ENCODE data around the gene ADAMTS3.

Gene ADAMTS3

DNA sequence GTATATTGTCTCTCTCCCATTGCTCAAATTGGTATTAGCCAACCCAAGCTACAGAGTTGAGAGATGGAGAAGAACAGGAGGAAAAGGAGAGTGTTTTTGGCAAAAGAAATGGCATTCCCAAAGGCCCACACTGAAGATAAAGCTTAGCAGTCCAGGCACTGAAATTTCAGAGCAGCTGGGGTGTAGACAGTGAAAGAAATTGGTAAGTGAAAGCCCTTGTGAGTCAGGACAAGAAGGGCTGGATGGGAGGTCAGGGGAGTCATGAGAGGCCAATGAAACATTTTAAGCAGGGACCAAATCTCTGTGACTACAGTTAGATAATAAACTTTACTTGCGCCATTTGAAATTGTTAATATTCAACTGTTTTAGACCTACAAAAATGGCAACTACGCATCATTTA, 177.7 kb downstream of the ADAMTS3 start:
- no peak for DNase-seq

DNA sequence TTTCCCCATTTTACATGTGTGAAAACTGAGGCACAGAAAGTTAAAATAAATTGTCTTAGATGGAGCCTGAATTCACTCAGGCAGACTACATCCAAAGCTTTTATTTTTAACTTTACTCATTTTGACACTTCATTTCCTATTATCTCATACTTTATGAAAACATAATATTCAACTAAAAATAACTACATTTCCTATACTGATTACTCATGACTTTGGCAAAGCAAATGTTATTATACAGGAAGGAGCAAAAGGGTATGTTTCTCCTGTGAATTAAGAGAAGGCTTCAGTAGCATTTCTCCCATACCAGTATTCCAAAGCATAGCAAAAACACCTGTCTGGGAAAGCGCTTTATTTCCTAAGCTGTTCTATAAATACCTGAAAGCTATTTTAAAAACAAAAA, 178.6 kb downstream of the ADAMTS3 start:
- DNase-seq: no peak

GRCh38 chr4:72388521-72388920, 180.5 kb downstream of the ADAMTS3 start:
- DNase-seq: no peak

DNA sequence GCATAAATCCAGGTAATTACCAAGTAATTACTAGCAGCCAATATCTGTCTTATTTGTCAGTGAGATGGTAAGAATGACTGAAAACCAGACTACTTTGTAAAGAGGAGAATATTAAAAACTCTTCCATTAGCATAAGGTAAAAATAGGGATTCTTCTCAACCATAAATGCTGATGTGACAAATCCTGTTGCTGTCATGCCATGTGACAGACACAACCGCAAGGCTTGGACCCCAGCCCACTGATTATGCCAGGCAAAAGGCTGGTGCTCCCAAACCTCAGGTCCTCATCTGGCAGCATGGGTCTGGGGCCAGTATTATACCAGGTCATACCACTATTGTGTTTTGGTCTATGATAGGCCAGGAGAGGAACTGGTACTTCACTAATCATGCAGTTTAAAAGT, 181.1 kb downstream of the ADAMTS3 start:
- no peak for DNase-seq

GRCh38 chr4:72383439-72383838, 185.6 kb downstream of the ADAMTS3 start:
- DNase-seq: no peak

DNA sequence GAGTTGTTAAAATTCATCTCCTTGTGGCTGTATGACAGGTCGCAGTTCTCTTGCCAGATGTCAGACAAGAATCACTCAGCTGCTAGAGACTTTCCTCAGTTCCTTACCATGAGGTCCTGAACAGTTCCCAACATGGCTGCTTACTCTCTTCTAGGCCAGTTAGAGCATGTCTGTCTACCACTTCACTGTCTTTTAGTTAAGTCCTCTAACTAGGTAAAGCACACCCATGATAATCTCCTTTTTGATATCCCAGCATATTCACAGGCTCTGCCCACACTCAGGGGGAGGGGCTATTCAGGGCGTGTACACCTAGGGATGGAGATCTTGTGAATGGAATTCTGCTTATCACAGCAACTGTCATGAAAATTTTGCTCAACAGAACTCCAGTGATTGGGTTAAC, 190.1 kb downstream of the ADAMTS3 start:
- no peak for DNase-seq

DNA sequence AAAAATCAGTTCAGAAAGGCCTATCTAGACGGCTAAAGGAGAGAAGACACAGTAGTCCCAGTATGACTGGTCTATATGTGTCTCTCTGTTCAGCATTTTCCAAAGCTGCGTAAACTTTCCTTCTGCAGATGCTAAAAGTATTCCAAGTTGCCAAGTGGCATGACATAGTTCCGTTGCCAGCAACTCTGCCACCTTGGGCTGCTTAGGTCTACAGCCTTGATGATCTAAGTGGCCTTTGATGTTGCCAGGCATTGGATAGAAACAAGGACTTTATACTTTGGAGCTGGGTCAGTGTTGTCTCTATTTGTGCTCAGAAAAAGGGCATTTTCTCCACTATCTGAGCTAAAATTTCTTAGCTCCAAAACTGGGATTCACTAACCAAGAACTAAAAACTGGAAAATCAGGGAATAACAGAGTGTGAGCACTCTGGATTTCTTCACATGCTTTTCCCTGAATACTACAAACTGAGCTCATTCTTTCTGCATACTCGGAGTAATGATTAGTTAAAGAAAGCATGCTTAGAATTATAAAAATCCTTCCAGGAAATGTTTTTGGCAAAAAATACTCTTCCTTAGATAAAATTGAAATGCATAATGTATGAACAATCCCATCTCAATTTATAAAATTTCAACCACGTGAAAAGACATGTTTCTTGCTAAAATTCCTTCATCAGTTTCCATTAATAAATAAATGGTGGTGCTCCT, 191.4 kb downstream of the ADAMTS3 start:
- DNase-seq: no peak

GRCh38 chr4:72376901-72377300, 192.1 kb downstream of the ADAMTS3 start:
- no peak for DNase-seq

GRCh38 chr4:72375073-72375736, 193.8 kb downstream of the ADAMTS3 start:
- no peak for DNase-seq

- no peak for DNase-seq
Observed at GRCh38 chr4:72374159-72374558, 194.9 kb downstream of the ADAMTS3 start.

DNA sequence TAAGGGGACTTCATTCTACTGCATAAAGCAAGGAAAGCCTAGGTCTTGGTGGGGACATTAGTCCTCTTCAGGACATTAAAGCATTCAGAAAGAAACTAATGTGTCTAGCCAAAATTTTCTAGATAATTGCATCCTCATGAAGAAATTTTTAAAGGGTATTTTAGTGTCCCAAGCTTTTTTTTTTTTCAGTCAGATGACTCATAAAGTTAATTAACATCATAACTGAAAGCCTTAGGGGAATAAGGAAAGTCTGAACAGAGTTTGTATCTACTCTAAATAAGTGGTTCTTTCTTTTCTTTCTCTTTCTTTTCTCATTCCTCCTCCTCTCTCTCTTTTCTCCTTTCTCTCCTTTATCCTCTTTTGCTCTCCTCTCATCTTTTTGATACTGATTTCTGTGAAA, 202.4 kb downstream of the ADAMTS3 start:
- no peak for DNase-seq

DNA sequence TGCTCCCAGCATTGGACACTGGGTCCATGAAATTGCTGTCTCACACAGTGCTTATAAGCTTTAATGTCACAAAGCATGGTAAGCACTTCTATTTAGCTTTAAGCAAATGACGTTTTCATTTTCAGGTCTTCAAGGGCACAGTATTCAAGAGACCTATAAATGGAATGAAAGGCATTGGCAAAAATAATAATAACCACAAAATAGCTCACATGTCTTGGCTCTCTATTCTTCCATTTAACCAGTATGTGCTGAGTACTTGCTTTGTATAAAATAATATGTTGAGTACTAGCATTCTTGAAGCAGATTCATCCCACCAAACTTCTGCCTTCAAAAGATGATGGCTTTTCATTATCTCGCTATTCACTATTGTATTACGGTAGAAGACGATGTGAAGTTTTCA, 203.0 kb downstream of the ADAMTS3 start:
- no peak for DNase-seq

DNA sequence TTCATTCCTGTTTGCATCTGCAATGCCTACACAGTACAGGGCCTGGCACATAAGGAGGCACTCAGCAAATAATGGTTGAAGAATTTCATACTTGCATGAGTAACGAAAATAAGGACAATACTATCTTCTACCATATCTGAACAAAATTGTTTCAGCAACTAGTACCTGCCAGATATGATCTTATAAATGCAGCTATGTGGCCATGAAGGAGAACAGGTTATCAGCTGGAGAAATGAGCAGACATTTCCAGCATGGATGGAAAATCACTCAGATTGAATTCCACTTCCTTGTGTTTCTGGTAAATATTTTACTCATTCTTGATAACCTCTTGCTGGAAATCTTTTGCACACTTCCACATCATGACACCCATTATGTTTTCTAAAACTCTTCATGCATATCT, 204.0 kb downstream of the ADAMTS3 start:
- no peak for DNase-seq

- DNase-seq: no peak
Observed at GRCh38 chr4:72360075-72360474, 208.9 kb downstream of the ADAMTS3 start.

- no peak for DNase-seq
Observed at GRCh38 chr4:72358483-72358882, 210.5 kb downstream of the ADAMTS3 start.

DNA sequence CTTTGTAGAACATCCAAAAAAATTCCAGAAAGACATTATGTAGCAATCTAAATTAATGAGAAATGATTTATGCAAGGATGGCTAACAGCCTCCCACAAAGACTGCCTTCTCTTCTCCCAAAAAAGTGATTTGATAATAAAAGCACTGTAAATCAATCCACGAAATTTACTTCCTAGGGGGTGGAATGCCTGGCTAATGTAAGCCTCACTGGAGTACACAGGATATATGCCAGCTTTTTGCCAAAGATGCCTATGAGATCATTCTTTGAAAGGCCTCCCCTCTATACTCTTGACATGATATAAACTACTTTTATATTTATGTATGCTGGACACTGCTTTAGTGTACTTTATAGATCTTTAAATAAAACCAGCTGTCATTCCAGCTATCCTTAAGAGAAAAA, 211.1 kb downstream of the ADAMTS3 start:
- DNase-seq: no peak

GRCh38 chr4:72352711-72353110, 216.3 kb downstream of the ADAMTS3 start:
- no peak for DNase-seq

GRCh38 chr4:72351521-72351920, 217.5 kb downstream of the ADAMTS3 start:
- DNase-seq: no peak

GRCh38 chr4:72348701-72349100, 220.3 kb downstream of the ADAMTS3 start:
- DNase-seq: no peak

GRCh38 chr4:72344418-72344817, 224.6 kb downstream of the ADAMTS3 start:
- no peak for DNase-seq

- no peak for DNase-seq
Observed at GRCh38 chr4:72341432-72341820, 227.6 kb downstream of the ADAMTS3 start.

DNA sequence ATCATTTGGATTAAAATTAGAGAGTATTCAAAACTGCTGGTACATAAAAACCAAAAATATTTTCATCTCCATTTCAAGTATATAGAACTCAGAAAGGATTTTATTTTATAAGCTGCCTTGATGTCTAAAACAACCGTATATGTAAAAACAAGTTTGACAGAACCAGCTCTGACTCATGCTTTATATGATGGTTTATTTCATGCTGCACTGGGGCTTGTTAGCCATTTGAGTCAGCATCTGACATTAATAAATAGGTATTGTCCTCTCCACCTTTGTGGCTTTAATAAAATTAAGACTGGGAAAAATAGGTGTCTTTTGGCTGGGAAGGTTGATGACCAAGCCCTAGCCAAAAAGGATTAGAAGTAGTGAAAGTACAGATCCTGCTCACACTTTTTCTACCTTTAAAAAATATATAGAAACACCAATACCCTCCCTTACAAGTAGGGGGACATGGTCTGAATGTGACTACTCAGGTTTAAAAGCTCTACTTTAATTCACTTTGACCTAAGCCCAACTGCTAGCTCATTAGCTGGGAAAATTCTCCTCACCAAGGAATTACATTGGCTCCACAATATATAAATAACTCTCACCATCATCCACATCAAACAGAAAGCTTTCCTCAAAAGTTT, 228.1 kb downstream of the ADAMTS3 start:
- DNase-seq: no peak

GRCh38 chr4:72338060-72338459, 231.0 kb downstream of the ADAMTS3 start:
- DNase-seq: no peak

DNA sequence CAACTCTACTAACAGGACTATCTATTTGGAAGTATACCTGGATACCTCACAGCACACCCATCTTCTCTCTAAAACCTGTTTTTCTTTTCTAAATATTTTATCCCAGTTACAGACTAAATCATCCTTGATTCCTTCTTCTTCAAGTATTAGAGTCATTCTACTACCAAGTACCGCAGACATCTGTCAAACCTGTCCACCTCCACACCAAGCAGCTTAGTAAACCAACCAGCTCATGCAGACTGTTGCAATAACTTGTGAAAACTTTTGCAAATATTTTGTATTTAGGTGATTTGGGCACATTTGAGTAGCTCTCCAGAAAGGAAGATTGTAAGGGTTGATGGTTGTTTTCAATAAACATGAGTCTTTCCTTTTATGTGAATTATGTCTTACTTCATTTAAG, 238.6 kb downstream of the ADAMTS3 start:
- DNase-seq: no peak

Data from activated CD4-positive, alpha-beta T cell treated with anti-CD3 and anti-CD28 coated beads for 48 hours (primary cell).